GM18507 (cell line): ENCODE data around the gene TMEM242.

Experiments used
- DNase-seq: peaks from one replicate; pipeline ENCODE4 v3.0.0; 2011; ENCODE audit warnings: low read depth; ENCODE audit not compliant: insufficient read length; ENCODE audit errors: extremely low spot score
- FAIRE-seq: peaks from 2 replicates; lab custom pipeline; 2011; peaks lifted over from hg19 to GRCh38; lab: Jason Lieb, UNC

TMEM242 gene

GRCh38 chr6:157260735-157261410 is 62.4 kb downstream of the TMEM242 start:
- DNase-seq, result no peak
- FAIRE-seq, result no peak

DNA sequence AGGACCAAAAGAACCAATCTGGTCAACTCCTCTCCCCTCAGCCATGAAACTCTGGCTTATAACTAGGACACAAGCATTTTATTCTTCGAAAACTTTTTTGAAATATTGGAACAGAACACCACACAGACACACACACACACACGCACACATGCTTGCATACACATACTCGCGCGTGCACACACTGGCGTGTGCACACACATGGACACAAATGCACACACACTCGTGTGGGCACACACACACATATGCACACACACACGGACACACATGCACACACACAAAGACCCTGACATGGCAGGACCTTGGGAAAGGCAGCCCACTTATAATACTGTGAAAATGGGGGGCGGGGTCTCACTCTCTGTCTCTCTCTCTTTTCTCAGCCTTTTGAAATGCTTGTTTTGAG is 63.9 kb downstream of the TMEM242 start:
- FAIRE-seq, result no peak
- DNase-seq, result no peak

- FAIRE-seq, result no peak
Measured at GRCh38 chr6:157258878-157259277, 64.4 kb downstream of the TMEM242 start.

GRCh38 chr6:157255079-157255478 is 68.2 kb downstream of the TMEM242 start:
- FAIRE-seq (no peak), DNase-seq (no peak)

More at GRCh38 chr6:157258878-157259277, 64.4 kb downstream of the TMEM242 start:
- no peak for DNase-seq

DNA sequence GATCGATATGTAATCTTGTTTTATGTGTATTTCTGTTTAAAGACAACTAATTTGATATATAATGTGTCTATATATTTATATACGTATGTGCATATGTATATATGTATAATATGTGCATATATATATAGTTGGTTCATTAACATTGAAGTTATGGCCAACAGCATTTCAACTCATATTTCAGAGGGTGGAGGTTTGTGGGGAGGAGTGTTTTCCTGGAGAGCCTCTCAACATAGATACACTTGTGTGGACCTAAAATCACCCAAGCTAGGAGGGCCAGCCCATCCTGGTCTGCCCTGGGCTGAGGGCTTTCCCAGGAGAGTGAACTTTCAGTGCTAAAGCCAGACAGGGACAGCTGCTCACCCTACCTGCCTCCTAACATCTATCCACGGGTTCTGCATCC is 68.8 kb downstream of the TMEM242 start:
- FAIRE-seq (no peak), DNase-seq (no peak)

DNA sequence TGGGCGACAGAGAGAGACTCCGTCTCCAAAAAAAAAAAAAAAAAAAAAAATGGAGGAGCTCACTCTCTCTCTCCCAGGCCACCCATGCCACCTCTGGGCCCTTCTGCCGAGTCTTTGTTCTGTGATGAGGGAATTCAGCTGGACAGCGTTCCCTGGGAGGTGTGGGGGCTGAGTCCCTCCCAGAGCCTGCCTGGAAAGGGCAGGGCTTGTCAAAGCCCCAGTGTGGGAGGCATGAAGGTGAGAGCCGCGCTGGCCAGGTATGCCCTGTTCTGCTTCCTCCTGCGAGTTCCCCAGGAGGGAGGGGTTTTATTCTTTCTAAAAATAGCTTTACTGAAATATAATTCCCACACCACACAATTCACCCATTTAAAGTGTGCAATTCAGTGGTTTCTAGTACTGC is 69.6 kb downstream of the TMEM242 start:
- no peak for DNase-seq
- FAIRE-seq, result no peak

GRCh38 chr6:157253017-157253416 is 70.3 kb downstream of the TMEM242 start:
- FAIRE-seq, result no peak

GRCh38 chr6:157251586-157252247 is 71.6 kb downstream of the TMEM242 start:
- no peak for FAIRE-seq
- no peak for DNase-seq

More at GRCh38 chr6:157253017-157253416, 70.3 kb downstream of the TMEM242 start:
- DNase-seq, result no peak

DNA sequence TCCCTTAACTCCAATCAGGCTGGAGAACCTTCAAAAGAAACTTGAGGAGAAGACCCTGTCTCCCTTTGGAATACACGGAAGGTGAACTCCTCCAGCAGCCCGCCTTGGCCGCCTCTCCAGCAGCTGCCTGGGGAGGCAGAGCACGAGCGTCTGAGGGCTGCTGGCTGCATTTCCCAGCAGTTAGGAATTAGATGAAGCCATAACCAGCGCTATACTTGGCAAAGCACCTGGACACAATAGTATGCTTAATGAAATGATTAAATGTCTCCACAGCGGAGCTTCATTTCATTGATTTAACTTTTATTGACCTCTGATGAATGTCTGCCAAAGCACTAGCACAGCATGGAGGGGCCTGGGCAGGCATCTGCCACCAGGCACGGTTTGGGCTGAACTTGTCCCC is 73.5 kb downstream of the TMEM242 start:
- FAIRE-seq (no peak), DNase-seq (no peak)

DNA sequence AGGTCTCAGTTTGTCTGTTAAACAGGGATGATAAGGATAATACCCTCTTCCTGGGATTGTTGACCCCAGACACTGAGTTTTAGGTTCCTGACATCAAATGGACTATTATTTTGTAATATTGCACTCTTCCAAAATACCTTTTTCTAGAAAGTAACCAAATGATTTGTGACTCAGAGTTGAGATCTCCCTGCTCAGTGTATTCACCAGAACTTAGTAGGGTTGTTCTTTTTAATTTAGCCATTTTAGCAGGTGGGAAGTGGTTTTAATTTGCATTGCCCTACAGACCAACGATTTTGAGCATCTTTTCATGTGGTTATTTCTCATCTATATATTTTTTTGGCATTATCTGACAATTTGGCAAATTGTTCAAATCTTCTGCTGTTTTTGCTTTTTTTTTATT is 75.1 kb downstream of the TMEM242 start:
- DNase-seq, result no peak
- no peak for FAIRE-seq

DNA sequence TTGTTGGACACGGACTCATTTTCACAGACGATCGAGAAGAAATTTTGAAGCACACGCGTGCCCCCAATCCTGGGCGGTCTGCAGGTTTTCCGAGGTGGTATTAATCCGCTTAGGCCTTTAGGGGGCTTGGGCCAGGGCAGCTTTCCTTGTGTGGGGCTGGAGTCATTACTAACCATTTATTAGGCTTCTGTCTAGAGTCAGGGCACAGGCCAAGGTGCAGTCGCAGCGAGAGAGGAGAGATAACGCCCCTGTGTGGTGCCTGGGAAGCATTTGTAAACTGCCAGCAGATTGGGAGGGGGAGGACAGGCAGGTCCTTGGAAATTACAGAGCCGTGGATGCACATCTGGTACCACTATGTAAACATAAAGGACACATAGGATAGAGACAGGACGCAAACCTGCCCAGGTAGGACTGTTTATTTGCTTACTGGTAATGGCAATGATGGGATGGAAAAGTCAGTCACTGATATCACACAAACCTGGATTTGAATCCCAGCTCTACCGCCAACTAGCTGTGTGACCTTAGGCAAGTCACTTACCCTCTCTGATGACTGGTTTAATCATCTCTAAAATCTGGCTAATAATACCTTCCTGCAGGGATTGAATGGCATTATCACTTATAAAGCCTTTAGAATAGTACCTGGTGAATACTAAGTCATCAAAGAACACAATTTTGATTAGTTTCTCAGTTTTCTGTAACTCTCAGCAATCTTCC is 76.4 kb downstream of the TMEM242 start:
- DNase-seq, result no peak
- FAIRE-seq, result no peak

GRCh38 chr6:157246048-157246630 is 77.2 kb downstream of the TMEM242 start:
- no peak for FAIRE-seq
- DNase-seq, result no peak

DNA sequence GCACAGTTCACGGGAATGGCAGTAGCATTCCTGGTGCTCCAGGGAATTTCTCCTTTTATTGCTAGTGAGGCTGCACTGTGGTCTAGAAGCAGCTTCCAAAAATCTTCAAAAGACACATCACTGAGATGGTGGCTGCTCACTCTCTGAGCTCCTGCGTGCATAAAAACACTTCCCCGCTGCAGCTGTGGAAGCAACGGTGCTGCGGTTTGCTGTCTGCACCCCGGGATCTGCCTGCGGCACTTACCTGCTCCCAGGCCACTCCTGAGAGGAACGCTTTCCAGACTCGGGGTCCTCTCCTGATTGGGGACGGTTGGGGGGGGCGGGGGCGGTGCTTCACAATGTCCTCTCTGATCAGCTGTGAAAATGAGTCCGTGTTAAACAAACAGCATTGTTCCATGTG is 77.9 kb downstream of the TMEM242 start:
- DNase-seq, result no peak

DNA sequence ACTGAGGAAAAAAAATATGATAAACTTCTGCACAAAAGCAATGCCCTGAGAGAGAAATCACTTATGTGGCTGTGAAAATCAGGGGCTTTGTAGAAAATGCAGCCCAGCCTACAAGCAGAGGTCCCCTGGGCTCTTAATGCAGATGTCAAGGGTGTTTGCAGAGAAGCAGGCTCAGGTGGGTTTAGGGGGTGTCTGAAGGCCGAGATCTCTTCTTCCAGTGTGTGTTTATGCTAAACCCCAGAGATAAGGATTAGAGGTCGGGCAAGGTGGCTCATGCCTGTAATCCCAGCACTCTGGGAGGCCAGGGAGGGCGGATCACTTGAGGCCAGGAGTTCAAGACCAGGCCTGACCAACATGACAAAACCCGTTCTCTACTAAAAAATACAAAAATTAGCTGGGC is 78.5 kb downstream of the TMEM242 start:
- DNase-seq (no peak), FAIRE-seq (no peak)

More for the DNA sequence above, 77.9 kb downstream of the TMEM242 start:
- FAIRE-seq, result no peak

GRCh38 chr6:157244175-157244574 is 79.1 kb downstream of the TMEM242 start:
- FAIRE-seq (no peak), DNase-seq (no peak)

DNA sequence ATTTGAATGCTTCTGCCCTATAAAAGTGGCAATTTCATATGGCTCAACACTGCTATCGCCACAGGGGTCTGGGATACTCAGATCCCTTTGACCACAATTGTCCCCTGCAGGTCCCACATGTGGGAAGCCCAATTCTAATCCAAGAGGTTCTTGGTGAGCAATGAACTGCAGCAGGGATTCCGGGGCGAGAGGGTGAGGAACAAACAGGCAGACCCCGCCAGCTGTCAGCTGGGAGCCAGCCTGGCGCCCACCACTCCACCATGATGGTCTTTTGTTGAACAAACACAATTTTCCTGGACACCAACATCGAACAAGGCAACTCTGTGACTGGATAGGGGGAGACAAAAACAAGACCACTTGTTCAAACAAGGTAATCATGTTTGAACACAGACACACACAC is 80.5 kb downstream of the TMEM242 start:
- DNase-seq (no peak), FAIRE-seq (no peak)

GRCh38 chr6:157240960-157241311 is 82.4 kb downstream of the TMEM242 start:
- DNase-seq (no peak), FAIRE-seq (no peak)

DNA sequence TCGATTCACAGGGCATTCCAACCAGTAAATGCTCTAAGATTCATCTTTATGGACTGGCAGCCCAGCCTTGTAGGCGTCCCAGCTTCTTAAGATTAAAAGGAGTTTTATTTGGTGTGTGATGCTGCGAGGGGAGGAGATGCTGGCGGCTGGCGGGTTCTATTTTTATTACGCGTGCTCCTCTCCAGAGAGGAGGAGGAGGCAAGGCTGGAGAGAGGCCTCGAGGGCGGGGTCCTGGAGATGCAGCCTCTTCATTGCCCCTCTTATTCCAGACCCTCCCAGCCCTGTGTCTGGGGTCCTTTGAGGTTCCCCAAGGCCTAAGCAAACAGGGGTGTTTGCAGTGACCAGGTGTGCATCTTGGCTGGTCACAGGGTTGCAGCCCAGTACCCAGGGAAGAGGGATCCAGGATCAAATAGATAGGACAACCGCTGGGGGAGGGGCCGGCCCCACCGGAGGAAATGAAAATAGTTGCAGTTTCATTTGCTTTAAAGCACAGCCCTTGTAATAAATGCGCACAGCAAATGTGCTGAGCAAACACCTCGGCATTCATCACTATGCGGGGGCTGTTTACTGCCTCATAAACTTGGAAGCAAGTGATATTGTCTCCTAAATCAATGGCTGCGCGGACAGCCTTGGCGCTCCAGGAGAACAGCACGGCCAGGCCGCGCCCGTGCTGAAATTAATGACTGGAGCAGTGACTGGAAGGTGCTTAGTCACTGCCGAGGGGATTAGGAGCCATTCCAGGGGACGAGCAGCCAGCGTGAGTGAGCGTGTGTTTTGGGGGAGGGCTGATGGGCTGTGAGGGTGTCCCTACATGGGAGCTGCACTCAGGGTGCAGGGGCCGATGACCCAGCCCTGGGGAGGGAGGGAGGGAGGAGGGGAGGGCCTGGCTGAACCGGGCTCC is 83.0 kb downstream of the TMEM242 start:
- FAIRE-seq (no peak), DNase-seq (no peak)

DNA sequence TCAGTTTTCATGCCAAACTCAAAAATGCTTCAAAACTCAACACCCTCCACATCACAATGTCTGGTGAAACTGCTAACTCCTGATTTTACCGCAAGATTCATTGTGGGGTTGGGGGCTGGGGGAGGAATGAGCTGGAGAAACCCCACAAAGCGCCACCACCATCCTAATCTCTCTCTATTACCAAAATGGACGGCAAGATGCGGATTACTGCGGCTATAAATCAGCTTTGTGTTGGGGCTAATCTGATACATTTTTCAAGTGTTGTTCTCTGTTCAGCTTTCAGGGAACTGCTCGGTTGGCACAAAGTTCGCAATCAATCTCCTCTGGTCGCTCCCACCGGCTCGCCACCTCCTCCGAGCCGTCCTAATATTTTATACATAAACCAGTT is 83.7 kb downstream of the TMEM242 start:
- DNase-seq (no peak), FAIRE-seq (no peak)
